LNCaP clone FGC (cell line): ENCODE data around the gene RALGAPA2.

Experiments
- DNase-seq: peaks from one replicate; pipeline ENCODE4 v3.0.0-alpha.2; 2011; ENCODE audit warnings: low read depth
- H3K4me3 ChIP-seq: 2 replicates; pipeline ENCODE4 v1.5.1; 2011; ENCODE audit warnings: mild to moderate bottlenecking, low read depth, low read length, control low read depth
- TF ChIP-seq, protein P1 (sequence below): IDR thresholded peaks from 2 replicates; pipeline ENCODE4 v1.5.1; 2012; ENCODE audit warnings: mild to moderate bottlenecking; ENCODE audit not compliant: control insufficient read depth, insufficient read depth; ENCODE audit errors: extremely low read depth

The RALGAPA2 gene

DNA sequence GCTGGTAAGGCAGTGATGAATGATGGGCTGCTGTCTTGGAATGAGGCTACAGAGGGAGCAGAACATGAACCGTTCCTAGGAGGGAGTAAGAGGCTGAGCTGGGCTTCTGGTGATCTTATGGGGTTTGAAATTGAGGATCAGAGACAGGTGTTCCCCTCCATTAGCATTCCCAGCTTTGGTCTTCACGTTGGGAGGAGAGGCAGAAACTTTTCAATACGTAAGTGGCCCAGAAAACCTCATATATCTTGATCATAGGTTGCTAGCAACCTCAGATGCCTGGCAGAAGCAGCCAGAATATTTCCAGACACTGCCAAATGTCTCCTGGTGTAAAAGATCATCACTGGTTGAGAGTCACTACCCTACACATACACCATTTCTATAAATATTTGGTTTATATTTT is 177.4 kb downstream of the RALGAPA2 start:
- H3K4me3 ChIP-seq, result no peak overlapping the region
- no peak for DNase-seq
- TF ChIP-seq, protein P1, sequence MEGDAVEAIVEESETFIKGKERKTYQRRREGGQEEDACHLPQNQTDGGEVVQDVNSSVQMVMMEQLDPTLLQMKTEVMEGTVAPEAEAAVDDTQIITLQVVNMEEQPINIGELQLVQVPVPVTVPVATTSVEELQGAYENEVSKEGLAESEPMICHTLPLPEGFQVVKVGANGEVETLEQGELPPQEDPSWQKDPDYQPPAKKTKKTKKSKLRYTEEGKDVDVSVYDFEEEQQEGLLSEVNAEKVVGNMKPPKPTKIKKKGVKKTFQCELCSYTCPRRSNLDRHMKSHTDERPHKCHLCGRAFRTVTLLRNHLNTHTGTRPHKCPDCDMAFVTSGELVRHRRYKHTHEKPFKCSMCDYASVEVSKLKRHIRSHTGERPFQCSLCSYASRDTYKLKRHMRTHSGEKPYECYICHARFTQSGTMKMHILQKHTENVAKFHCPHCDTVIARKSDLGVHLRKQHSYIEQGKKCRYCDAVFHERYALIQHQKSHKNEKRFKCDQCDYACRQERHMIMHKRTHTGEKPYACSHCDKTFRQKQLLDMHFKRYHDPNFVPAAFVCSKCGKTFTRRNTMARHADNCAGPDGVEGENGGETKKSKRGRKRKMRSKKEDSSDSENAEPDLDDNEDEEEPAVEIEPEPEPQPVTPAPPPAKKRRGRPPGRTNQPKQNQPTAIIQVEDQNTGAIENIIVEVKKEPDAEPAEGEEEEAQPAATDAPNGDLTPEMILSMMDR, result no peak

DNA sequence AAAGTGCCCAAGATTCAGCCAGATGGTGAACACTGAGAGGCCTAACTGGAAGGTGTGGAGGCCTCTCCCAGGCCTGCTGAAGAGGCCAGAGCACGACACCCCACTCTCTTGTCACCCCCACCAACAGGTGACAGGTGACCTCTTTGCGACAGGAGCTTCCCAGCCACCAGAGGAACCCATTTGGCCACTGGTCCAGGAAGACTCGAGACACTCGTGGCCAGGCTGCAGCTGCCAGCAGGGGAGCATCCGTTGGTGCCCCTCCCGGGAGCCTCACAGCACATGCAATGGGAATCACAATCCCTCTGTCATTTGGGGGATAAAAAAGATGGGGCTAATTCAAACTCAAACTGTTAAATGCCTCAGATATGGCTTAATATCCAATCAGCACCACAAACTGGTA is 181.2 kb downstream of the RALGAPA2 start:
- TF ChIP-seq, protein P1, result no peak
- no peak overlapping the region for H3K4me3 ChIP-seq

DNA sequence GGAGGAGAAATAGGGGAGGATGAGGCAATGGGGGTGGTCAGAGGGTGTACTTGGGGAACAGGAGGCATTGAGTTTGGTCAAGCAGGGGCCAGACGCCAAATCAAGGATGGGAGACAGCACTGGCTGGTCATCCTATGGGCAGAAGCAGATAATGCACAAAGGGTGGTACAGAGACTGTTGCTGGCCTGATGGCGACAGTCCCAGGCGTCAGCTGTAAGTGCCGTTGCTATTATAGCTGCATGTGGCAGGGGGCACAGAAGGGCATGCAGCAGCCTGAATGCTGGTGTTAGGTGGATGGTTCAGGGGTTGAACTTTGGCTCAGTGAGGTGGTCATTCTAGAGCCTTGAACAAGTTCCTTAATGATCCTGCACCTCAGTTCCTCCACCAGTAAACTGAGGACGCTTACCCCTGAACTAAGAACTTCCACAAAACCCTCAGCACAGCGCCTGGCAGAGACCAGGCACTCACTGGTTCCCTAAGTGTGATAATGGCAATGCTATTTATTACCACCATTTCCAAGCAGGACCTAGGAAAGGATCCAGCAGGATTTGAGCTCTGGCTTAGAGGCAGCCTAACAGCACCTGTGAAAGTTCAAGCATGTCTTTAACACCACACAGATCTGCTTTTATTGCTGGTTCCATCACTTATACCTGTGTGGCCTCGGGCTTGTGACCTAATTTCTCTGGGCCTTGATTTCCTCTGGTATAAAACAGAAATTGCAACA is 181.9 kb downstream of the RALGAPA2 start:
- H3K4me3 ChIP-seq, result no peak overlapping the region
- DNase-seq, result no peak
- TF ChIP-seq, protein P1, result no peak

More for the DNA sequence above, 181.2 kb downstream of the RALGAPA2 start:
- DNase-seq, result no peak

DNA sequence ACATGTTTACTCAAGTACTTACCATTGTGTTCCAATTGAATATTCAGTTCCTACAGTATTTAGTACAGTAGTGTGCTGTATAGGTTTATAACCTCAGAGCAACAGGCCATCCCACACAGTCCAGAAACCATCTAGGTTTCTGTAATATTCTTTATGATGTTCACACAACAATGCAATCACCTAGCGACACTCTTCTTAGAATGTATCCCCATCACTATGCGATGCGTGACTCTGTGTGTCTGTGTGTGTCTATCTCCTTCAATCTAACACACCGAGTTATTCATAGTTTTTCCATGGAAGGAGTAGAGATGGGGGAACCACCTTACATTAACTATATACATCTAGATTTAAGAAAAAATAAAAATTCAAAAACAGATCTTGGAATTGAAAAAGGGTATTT is 182.8 kb downstream of the RALGAPA2 start:
- TF ChIP-seq, protein P1, result no peak
- no peak for DNase-seq
- no peak overlapping the region for H3K4me3 ChIP-seq

DNA sequence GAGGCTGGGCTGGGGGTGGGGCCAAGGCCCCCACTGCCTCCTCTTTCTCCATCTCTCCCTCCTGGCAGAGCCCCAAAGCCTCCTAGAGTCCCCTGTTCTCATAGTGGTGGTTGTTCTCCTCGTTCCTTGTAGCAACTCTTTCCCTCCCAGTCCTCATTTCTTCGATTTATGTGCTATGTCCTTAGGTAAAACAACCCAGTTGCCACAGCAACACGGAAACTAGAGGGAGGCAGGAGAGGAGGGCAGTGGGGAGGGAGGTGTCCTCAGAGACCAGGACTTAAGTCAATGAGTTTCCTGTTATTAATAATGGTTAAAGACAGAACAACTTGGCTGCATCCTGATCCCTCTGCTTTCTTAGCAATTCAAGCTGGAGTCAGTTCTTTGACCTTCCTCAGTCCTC is 183.6 kb downstream of the RALGAPA2 start:
- TF ChIP-seq, protein P1, result no peak
- no peak for DNase-seq
- H3K4me3 ChIP-seq, result no peak overlapping the region

DNA sequence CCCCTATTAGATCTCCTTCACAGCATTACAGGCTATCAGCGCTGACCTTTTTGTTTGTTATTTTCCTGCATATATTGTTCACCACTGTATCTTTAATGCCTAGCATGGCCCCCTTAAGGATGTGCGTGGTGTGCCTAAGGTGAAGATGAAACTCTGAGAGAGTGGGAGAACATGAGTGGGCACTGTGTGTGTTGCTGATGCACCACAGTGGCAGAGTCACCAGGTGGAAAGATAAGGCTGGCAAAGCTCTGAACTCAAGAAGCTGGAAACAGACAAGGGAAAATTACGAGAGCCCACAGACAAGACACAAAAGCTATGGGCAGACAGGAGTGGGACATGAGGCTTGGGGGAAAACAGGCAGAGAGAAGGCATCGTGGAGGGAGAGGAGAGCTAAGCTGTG is 184.8 kb downstream of the RALGAPA2 start:
- no peak overlapping the region for H3K4me3 ChIP-seq
- DNase-seq, result no peak
- TF ChIP-seq, protein P1, result no peak

DNA sequence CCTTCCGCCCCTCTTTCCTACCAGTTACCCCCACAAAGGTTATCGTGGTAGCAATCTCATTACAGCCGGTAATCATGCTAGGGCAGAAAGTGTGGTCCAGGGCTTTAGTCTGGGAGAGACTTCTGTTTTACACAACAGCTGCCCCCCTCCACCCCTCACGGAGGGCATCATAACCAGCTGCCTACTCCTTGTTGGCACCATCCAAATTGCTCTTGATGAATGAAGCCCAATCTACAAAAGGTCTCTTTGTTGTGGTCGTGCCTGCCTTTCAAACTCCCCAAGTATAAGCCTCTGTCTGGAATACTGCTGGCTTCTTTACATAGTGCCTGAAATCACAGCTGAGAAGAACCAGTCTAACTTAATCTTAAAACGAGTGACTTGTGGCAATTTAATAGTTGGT is 186.7 kb downstream of the RALGAPA2 start:
- no peak overlapping the region for H3K4me3 ChIP-seq
- no peak for DNase-seq
- TF ChIP-seq, protein P1, result no peak
